Ishikawa (cell line): ENCODE measurements around the gene SYNPO.

Experiments used
- TAF1 ChIP-seq: IDR thresholded peaks from 2 replicates; pipeline ENCODE4 v1.6.1; 2012; ENCODE audit warnings: low read depth, mild to moderate bottlenecking
- ZBTB7A ChIP-seq: IDR thresholded peaks from 2 replicates; pipeline ENCODE4 v1.6.1; 2012; ENCODE audit warnings: low read depth

GRCh38 chr5:150661821-150662596, 21.5 kb downstream of the SYNPO start:
- TF ChIP-seq TAF1 (no peak), ZBTB7A (no peak)
